ENCODE data around the gene LMO1. TPM values are rescaled to one million over a fixed set of nuclear protein-coding genes. Genes with fewer than 3 reads are reported as not detected.

Gene LMO1
- total RNA-seq, 3 donors from 2014 or later (not counting 1 experiment from before 2014, with no cell fraction given), result not detected

DNA sequence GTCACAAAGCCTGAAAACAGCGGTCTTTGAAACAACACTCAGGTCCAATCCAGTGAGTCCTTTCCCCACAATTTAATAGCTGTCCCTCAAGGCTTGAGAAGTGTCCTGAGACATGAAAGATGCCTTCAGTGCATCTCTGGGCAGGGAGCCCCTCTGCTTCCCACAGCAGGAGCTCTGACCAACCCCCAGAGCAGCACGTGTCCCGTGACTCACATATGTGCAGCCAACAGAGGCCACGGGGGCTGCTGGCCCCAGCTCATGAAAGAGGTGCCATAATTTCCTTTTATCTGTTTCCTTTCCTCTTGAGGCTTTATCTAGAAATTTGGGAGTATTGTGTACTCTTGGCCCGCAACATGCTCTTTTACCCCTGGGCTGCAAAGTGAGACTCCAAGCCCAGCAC is 33.2 kb upstream of the LMO1 start:
- Histone ChIP-seq H3K4me3 (ENCODE audit: low read length) (no peak overlapping the region), H3K4me1 (ENCODE audit: control insufficient read depth, insufficient read depth, low read length) (no peaks in the 10 kb centered on the region), H3K27me3 (ENCODE audit: control insufficient read depth, insufficient read depth, low read length) (no peaks in the 10 kb centered on the region), H3K36me3 (ENCODE audit: control insufficient read depth, insufficient read depth, low read length) (no peaks in the 10 kb centered on the region), H3K27ac (ENCODE audit: low read length) (no peak overlapping the region), H3K9me3 (ENCODE audit: control insufficient read depth, insufficient read depth, low read length) (no peaks in the 10 kb centered on the region)
- DNase-seq (no peak), ATAC-seq (no peak)
- H3K27ac Mint-ChIP-seq, result no peak overlapping the region
- no peak overlapping the region for H3K4me3 Mint-ChIP-seq
- 90% methylated on average over 5 of the region's 5 CpGs for WGBS (ENCODE audit: insufficient coverage)
- TF ChIP-seq, protein P1, sequence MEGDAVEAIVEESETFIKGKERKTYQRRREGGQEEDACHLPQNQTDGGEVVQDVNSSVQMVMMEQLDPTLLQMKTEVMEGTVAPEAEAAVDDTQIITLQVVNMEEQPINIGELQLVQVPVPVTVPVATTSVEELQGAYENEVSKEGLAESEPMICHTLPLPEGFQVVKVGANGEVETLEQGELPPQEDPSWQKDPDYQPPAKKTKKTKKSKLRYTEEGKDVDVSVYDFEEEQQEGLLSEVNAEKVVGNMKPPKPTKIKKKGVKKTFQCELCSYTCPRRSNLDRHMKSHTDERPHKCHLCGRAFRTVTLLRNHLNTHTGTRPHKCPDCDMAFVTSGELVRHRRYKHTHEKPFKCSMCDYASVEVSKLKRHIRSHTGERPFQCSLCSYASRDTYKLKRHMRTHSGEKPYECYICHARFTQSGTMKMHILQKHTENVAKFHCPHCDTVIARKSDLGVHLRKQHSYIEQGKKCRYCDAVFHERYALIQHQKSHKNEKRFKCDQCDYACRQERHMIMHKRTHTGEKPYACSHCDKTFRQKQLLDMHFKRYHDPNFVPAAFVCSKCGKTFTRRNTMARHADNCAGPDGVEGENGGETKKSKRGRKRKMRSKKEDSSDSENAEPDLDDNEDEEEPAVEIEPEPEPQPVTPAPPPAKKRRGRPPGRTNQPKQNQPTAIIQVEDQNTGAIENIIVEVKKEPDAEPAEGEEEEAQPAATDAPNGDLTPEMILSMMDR (IDR thresholded peaks at IDR 0.05), result no peak
- H3K4me1 Mint-ChIP-seq, result no peaks in the 10 kb centered on the region
- intact Hi-C loops (cut with micrococcal nuclease), result no loop called here
- no peaks in the 10 kb centered on the region for H3K9me3 Mint-ChIP-seq
- peaks cover 8 to 9% of the 10 kb centered on the region in 2 donors for H3K27me3 Mint-ChIP-seq (ENCODE audit: low read depth in 2 of 2)
- no peaks in the 10 kb centered on the region for H3K36me3 Mint-ChIP-seq

DNA sequence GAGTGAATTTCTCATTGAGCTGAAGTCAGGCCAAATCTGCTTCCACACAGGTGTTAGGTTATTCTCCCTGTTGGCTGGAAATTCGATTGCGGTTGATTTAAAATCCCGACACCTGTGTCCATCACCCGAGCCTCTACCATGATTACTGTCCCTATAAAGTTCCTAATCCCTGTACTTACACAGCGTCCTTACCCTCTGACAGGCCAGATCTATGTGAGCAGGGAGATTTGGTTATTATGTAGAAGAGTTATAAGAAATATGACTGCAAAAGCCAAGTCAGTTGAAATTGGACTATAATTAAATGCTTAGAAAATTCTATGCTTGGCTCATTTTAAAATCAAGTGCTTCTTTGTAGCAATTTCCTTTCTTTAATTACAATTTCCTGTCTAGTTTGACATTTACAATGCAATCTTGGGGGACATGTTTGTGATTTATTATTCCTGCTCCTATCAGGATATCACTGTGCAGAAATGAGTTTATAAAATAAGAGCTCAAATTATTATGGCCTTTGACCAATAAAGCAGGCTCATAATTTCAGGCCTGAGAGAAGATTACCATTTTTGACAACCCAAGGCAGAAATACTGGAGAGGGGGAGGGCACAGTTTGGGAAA is 32.5 kb upstream of the LMO1 start:
- ATAC-seq (no peak), DNase-seq (no peak)
- 83% methylated on average over 4 of the region's 5 CpGs for WGBS (ENCODE audit: insufficient coverage)
- TF ChIP-seq, protein P1 (IDR thresholded peaks at IDR 0.05), result no peak
- Mint-ChIP-seq H3K9me3 (no peaks in the 10 kb centered on the region), H3K27me3 (ENCODE audit: low read depth in 2 of 2) (peaks cover under 1 to 9% of the 10 kb centered on the region in 2 donors), H3K27ac (no peak overlapping the region), H3K4me1 (no peaks in the 10 kb centered on the region), H3K4me3 (no peak overlapping the region), H3K36me3 (no peaks in the 10 kb centered on the region)
- Histone ChIP-seq H3K27ac (ENCODE audit: low read length) (no peak overlapping the region), H3K4me1 (ENCODE audit: control insufficient read depth, insufficient read depth, low read length) (no peaks in the 10 kb centered on the region), H3K27me3 (ENCODE audit: control insufficient read depth, insufficient read depth, low read length) (no peaks in the 10 kb centered on the region), H3K9me3 (ENCODE audit: control insufficient read depth, insufficient read depth, low read length) (no peaks in the 10 kb centered on the region), H3K4me3 (ENCODE audit: low read length) (no peak overlapping the region), H3K36me3 (ENCODE audit: control insufficient read depth, insufficient read depth, low read length) (no peaks in the 10 kb centered on the region)
- intact Hi-C loops (cut with micrococcal nuclease), result no loop called here

DNA sequence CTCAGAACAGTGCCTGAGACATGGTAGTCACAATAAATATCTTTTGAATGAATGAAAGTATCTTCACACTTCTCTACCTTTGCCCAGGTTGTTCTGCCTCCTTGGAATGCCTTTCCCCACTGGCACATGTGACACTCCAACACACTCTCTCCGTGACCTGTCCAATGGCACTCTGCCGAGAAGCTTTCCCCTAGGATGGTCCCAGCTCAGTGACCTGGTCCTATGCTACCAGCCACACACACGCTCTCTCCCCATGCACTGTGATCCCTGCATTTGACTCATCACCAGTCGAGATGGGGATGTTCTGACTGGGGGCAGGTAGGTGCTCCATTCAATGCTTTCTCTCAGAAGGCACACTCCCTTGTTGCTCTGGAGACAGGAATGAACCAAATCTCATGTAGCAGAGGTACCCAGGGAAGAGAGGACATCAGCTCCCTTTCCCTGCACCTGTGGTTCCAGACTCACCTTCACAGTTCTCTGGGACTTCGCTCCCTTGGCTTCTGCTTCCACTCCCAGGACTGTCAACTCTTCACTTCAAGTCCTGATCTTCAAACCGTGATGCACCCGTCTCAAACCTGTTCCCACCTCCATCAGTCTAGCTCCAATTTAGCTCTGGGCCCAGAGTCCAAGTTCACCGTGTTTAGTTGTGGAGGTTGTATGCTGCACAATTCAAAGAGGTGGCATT is 30.7 kb upstream of the LMO1 start:
- H3K36me3 Mint-ChIP-seq, result no peaks in the 10 kb centered on the region
- peaks cover 0 to 6% of the 10 kb centered on the region in 2 donors for H3K27me3 Mint-ChIP-seq (ENCODE audit: low read depth in 2 of 2)
- Histone ChIP-seq H3K27ac (ENCODE audit: low read length) (no peak overlapping the region), H3K36me3 (ENCODE audit: control insufficient read depth, insufficient read depth, low read length) (no peaks in the 10 kb centered on the region), H3K4me3 (ENCODE audit: low read length) (no peak overlapping the region), H3K4me1 (ENCODE audit: control insufficient read depth, insufficient read depth, low read length) (no peaks in the 10 kb centered on the region), H3K9me3 (ENCODE audit: control insufficient read depth, insufficient read depth, low read length) (no peaks in the 10 kb centered on the region), H3K27me3 (ENCODE audit: control insufficient read depth, insufficient read depth, low read length) (no peaks in the 10 kb centered on the region)
- intact Hi-C loops (cut with micrococcal nuclease), result no loop called here
- H3K4me1 Mint-ChIP-seq, result no peaks in the 10 kb centered on the region
- 89% methylated on average over 7 of the region's 8 CpGs for WGBS (ENCODE audit: insufficient coverage)
- no peaks in the 10 kb centered on the region for H3K9me3 Mint-ChIP-seq
- TF ChIP-seq, protein P1 (IDR thresholded peaks at IDR 0.05), result no peak
- ATAC-seq, result no peak
- DNase-seq, result no peak
- no peak overlapping the region for H3K4me3 Mint-ChIP-seq
- H3K27ac Mint-ChIP-seq, result no peak overlapping the region
